ENCODE results near the gene RBPJ. TPM values are rescaled to one million over a fixed set of nuclear protein-coding genes. Genes with fewer than 3 reads are reported as not detected.

Gene RBPJ
- total and polyA plus RNA-seq, 2 of the 8 experiments (the other 6 are each of a cell fraction or from before 2014, with no cell fraction given), result 65.5 to 217 TPM

DNA sequence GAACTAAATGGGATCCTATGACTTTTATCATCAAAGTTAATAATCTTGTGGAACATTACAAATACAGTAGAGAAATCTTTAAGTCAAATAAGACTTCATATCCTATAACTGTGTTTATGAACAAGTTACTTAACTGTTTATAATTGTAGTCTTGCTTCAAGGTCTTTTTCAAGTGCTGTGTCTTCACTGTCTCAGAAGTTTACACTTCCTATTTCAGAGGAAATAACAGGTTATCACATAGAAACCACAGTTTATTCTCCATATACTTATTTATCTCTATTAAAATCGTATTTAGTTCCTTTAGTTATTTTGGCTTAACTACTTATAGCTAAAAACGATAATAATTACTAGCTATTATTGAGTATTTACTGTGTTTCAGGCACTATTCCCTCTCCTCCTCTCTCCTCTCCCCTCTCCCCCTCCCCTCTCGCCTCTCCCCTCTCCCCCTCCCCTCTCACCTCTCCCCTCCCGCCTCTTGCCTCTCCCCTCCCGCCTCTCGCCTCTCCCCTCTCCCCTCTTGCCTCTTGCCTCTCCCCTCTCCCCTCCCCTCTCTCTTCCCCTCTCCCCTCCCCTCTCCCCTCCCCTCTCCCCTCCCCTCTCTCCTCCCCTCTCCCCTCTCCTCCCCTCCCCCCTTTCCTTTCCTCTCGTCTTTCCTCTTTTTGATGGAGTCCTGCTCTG lies 63.7 kb downstream of the RBPJ start:
- H3K14ac ChIP-seq (ENCODE audit: insufficient read length), result no peak overlapping the region
- H4K8ac ChIP-seq (ENCODE audit: extremely low read depth, insufficient read depth, low read length), result no peak overlapping the region
- no peak overlapping the region for H3K4me2 ChIP-seq (ENCODE audit: insufficient read depth in 1 of 2, low read depth in 2 of 2, low read length in 2 of 2)
- no peak overlapping the region for H2BK5ac ChIP-seq (ENCODE audit: low read depth, low read length)
- H2BK120ac ChIP-seq (replicated peaks; ENCODE audit: low read depth, low read length), result no peak overlapping the region
- CTCF ChIA-PET (ENCODE audit: partially characterized antibody), result interaction anchor here (1.7 to 2.6 kb wide), 2 partner anchors 29 to 54 kb away, joined by 4 to 12 read pairs; no protein-coding TSS in a partner anchor
- H3K4me3 ChIP-seq (ENCODE audit: extremely low read depth in 1 of 4, insufficient read depth in 2 of 4, low read depth in 3 of 4, low read length in 4 of 4), result no peak overlapping the region
- DNase-seq (ENCODE audit: low read depth in 1 of 2, low spot score in 2 of 2) (no peak), FAIRE-seq (no peak)
- H2BK15ac ChIP-seq (ENCODE audit: low read length), result no peak overlapping the region
- no peak overlapping the region for H4K91ac ChIP-seq (replicated peaks; ENCODE audit: insufficient read length, low read length)
- H3K23me2 ChIP-seq (ENCODE audit: low read depth, low read length), result no peaks in the 10 kb centered on the region
- H3K4ac ChIP-seq (replicated peaks; ENCODE audit: insufficient read length, low read depth, low read length), result no peak overlapping the region
- no peak overlapping the region for H2AFZ ChIP-seq (ENCODE audit: low read length)
- H3K27me3 ChIP-seq (replicated peaks in 1 of 4; ENCODE audit: control insufficient read depth in 3 of 4, extremely low read depth in 1 of 4, insufficient read depth in 3 of 4, low read length in 3 of 4), result no peaks in the 10 kb centered on the region
- no peaks in the 10 kb centered on the region for H3K9me3 ChIP-seq (ENCODE audit: insufficient read depth in 2 of 2, low read depth in 1 of 2, low read length in 1 of 2)
- H3K4me1 ChIP-seq (replicated peaks in 1 of 4; ENCODE audit: control insufficient read depth in 3 of 4, insufficient read depth in 4 of 4, low read length in 3 of 4), result peaks cover 0 to 2% (median 0%) of the 10 kb centered on the region in 4 experiments; a peak in 1 of 7 replicates
- no peak overlapping the region for H3K27ac ChIP-seq (ENCODE audit: low read depth, low read length)
- H4K20me1 ChIP-seq (replicated peaks in 1 of 2; ENCODE audit: control insufficient read depth in 1 of 2, insufficient read depth in 2 of 2, low read length in 2 of 2), result peaks cover 5 to 6% of the 10 kb centered on the region in 2 experiments
- no peak overlapping the region for H2BK20ac ChIP-seq (ENCODE audit: low read length)
- H2BK12ac ChIP-seq (ENCODE audit: low read depth, low read length), result no peak overlapping the region
- peaks cover 0 to 22% (median 9%) of the 10 kb centered on the region in 4 experiments; a peak in 3 of 8 replicates for H3K36me3 ChIP-seq (ENCODE audit: control insufficient read depth in 2 of 4, insufficient read depth in 4 of 4, low read length in 3 of 4)
- POLR2A ChIA-PET (ENCODE audit: partially characterized antibody), result interaction anchor here (1.2 kb wide), 1 partner anchor 13 kb away, joined by 3 read pairs; no protein-coding TSS in a partner anchor
- H4K5ac ChIP-seq (ENCODE audit: insufficient read length, low read depth, low read length), result no peak overlapping the region
- no peak overlapping the region for H3K56ac ChIP-seq (replicated peaks; ENCODE audit: insufficient read length, low read depth, low read length)
- H3K79me2 ChIP-seq (ENCODE audit: control insufficient read depth in 1 of 2, insufficient read depth in 2 of 2, low read length in 2 of 2), result peaks cover 7 to 91% of the 10 kb centered on the region in 2 experiments
- WGBS, 2 experiments (ENCODE audit: extremely low coverage in 1 of 2, insufficient coverage in 1 of 2, insufficient read length in 1 of 2, insufficient replicate concordance in 2 of 2, low coverage in 1 of 2, low lambda C conversion rate in 2 of 2, missing lambda C conversion rate in 1 of 2), result 84% methylated on average over 2 of the region's 7 CpGs; no CpG with 5 or more reads in 1 of the 2 experiments
- H3K23ac ChIP-seq (ENCODE audit: insufficient read length), result no peak overlapping the region
- H3K79me1 ChIP-seq (ENCODE audit: low read depth, low read length), result 0 out of 2 replicates have a peak, but pooled peaks cover 2% of the 10 kb centered on the region
- H2AK5ac ChIP-seq (ENCODE audit: low read depth, low read length), result no peak overlapping the region
- H3K9ac ChIP-seq (replicated peaks in 1 of 4; ENCODE audit: extremely low read depth in 1 of 4, low read depth in 3 of 4, low read length in 3 of 4), result no peak overlapping the region
- H3K18ac ChIP-seq (ENCODE audit: extremely low read depth, low read length), result no peak overlapping the region
- no peak for TF ChIP-seq CBX8 (IDR thresholded peaks at IDR 0.05; ENCODE audit: borderline replicate concordance, low read depth, low read length)
- TF ChIP-seq NRF1 (IDR thresholded peaks at IDR 0.05; ENCODE audit: low read depth, low read length), result no peak
- TF ChIP-seq CHD1 (IDR thresholded peaks at IDR 0.05; ENCODE audit: low read depth, low read length), result no peak
- TF ChIP-seq SUZ12 (IDR thresholded peaks at IDR 0.05; ENCODE audit: low read length), result no peak
- no peak for TF ChIP-seq SIX5 (IDR thresholded peaks at IDR 0.05; ENCODE audit: low read depth, low read length)
- no peak for TF ChIP-seq KDM5A (IDR thresholded peaks at IDR 0.05; ENCODE audit: low read length)
- TF ChIP-seq RFX5 (IDR thresholded peaks at IDR 0.05; ENCODE audit: borderline replicate concordance, low read depth, low read length), result no peak
- TF ChIP-seq, protein P1, sequence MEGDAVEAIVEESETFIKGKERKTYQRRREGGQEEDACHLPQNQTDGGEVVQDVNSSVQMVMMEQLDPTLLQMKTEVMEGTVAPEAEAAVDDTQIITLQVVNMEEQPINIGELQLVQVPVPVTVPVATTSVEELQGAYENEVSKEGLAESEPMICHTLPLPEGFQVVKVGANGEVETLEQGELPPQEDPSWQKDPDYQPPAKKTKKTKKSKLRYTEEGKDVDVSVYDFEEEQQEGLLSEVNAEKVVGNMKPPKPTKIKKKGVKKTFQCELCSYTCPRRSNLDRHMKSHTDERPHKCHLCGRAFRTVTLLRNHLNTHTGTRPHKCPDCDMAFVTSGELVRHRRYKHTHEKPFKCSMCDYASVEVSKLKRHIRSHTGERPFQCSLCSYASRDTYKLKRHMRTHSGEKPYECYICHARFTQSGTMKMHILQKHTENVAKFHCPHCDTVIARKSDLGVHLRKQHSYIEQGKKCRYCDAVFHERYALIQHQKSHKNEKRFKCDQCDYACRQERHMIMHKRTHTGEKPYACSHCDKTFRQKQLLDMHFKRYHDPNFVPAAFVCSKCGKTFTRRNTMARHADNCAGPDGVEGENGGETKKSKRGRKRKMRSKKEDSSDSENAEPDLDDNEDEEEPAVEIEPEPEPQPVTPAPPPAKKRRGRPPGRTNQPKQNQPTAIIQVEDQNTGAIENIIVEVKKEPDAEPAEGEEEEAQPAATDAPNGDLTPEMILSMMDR (IDR thresholded peaks at IDR 0.05; ENCODE audit: control extremely low read depth in 1 of 3, insufficient read depth in 1 of 3, low read depth in 1 of 3, low read length in 3 of 3), result no peak
- no peak for TF ChIP-seq GABPA (IDR thresholded peaks at IDR 0.05; ENCODE audit: borderline replicate concordance, insufficient read depth, low read length)
- TF ChIP-seq PHF8 (conservative IDR thresholded peaks at IDR 0.05; ENCODE audit: low read depth, low read length), result no peak

All from H1 (cell line).